ENCODE data around the gene MSH4. TPM values are rescaled to one million over a fixed set of nuclear protein-coding genes. Genes with fewer than 3 reads are reported as not detected.

MSH4 gene
- 0.12 and 0.16 TPM in 2 replicates for total RNA-seq

GRCh38 chr1:75796376-75797272 is at the start of gene MSH4:
Gene MSH4, plus strand, starts transcription at chr1:75796882. Its CDS starts 104 bp downstream, at chr1:75796986.

GRCh38 chr1:75785983-75786853 is 10.5 kb upstream of the MSH4 start, which contains the start of gene RABGGTB:
Gene RABGGTB, plus strand, starts transcription at chr1:75786256. Its CDS starts 16 bp downstream, at chr1:75786272.

GRCh38 chr1:75932304-75932703 is 135.6 kb downstream of the MSH4 start, which contains the start of gene ASB17:
Gene ASB17, minus strand, starts transcription at chr1:75932404. Its CDS starts 113 bp downstream, at chr1:75932291.

Small RNA genes within 50 kb of the gene (small RNA-seq; reads per million reads assigned to genes)
- gene SNORD45A (not detected), gene SNORD45B (not detected), gene SNORD45C (not detected)

Other genes with a start within 250 kb of the MSH4 start
- 0.12 and 0.49 TPM in 2 replicates for gene SLC44A5, start 185.8 kb upstream of the MSH4 start, total RNA-seq
- gene ACADM, start 72.2 kb upstream of the MSH4 start, total RNA-seq: 23.6 and 25.3 TPM in 2 replicates
- 75.8 and 84.9 TPM in 2 replicates for gene RABGGTB, start 10.6 kb upstream of the MSH4 start, total RNA-seq
- not detected in 2 replicates for gene ASB17, start 135.5 kb downstream of the MSH4 start, total RNA-seq